Diencephalon (tissue), 1 donor: ENCODE data around the gene DNAJA4. TPM values are rescaled to one million over a fixed set of nuclear protein-coding genes. Genes with fewer than 3 reads are reported as not detected.

Experiments used
- small RNA-seq: library from RNA; depleted of rRNA; stranded (forward); fragments of <200 nt; gene quantifications from one replicate; pipeline ENCODE3, GENCODE V24; 2014
- total RNA-seq: library from RNA; depleted of rRNA; stranded (reverse); fragments of >200 nt; gene quantifications from one replicate; pipeline ENCODE4 v1.2.3, GENCODE V29; 2014

DNAJA4 gene
- 42.7 TPM for total RNA-seq

DNA sequence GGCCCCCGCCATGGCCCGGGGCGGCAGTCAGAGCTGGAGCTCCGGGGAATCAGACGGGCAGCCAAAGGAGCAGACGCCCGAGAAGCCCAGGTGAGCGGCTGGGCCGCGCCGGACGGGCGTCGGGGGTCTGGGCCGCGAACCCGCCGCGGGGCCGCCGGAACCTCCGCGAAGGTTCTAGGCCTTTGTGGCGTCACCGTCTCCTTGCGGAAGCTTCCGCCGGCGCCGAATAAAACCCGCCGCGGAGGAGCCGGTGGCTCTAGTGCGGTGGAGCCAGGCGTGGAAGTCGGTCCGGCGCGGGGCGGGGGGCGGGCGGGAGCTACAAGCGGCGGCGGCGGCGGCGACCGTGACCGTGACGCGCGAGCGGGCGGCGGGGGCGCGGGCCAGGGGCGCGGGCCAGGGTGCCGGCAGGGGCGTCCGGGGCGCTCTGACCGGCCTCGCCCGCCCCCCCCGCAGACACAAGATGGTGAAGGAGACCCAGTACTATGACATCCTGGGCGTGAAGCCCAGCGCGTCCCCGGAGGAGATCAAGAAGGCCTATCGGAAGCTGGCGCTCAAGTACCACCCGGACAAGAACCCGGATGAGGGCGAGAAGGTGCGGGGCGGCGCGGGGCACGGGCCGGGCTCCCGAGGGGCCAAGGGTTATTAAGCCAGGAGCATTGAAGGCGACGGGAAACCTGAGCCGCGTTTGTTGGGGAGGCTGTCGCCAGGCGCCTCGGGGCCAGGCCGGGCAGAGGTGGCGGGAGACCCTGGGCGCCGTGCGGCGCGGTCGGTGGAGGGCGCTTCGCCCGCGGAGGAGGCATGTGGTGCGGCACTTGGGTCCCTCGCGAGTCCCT, at the start of gene DNAJA4:
DNAJA4 (plus strand) TSS at position 259 of the 833 bp plus-strand sequence; CDS start at position 461, 202 bp downstream.

DNA sequence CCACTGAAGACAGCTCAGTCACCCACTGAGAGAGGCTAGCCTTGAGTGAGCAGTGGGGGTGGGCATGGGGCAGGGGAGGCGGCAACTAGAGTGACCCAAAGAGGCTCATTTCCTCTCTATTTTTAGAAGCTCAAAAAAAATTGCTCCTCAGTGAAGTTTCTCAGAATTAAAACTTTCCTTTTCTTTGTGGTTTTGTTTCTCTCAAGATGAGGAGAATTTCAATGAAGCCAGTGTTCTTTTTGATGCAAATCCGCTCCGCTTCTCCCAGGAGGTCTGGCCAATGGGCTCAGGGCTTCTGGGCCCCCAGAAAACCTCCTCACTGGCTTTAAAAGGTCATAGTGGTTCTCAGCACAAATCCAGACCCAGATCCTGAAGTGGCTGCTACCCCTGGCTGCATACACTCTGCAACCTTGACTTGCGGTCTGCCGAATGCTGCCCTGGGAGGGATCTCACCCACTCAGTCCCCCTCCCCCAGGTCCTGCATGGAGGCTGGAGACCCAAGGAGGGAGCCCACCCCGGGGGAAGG, 29.8 kb upstream of the DNAJA4 start, which contains the start of gene ACSBG1:
ACSBG1 (minus strand) TSS at position 51 of the 526 bp plus-strand sequence. CDS start 64 bp downstream, outside the sequence.

DNA sequence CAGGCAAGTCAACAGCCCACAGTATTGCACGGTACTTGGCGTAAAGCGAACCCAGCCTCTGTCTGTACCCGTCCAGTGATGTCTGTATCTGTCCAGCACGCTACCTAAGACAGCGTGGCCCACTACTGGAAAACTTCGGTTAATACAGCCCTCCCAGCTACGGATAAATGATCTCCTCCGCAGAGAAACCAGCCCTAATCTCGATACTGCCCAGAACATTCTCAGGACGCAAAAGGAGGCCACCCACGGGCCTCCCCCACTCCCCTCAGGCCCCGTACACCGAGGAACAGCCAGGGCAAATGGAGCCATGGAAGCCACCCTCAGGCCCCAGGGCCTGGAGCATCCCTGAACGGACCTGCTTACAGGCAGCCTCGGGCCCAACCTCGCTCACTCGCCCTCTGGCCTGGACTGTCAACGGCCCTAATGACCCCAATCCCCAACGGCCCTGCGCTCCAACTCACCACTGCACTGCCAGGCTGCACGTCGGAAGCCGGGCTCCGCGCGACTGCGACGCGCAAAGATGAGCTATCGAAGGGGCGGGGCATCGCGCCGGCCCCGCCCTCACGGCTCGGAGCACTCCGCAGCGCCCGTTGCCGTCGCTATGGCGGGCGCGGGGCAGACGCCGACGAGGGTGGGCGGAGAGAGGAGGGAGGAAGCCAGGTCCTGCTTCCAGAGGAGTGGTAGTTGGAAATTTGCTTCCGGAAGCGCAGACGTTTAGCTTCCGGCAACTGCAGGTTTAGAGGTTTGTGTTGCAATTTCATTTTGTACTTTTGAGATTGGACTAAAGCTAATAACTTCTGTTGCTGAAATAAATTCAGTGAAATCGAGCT, 35.0 kb downstream of the DNAJA4 start, which contains the start of gene SKIC8:
SKIC8 (minus strand) TSS at position 509 of the 830 bp plus-strand sequence. CDS start 3,923 bp downstream, outside the sequence.

Small RNA genes within 50 kb of the gene (small RNA-seq; reads per million reads assigned to genes)
- not detected for gene AC090607.5

Other genes starting within 250 kb of the DNAJA4 start
- 17.1 TPM for gene TBC1D2B, start 186.9 kb upstream of the DNAJA4 start, total RNA-seq
- not detected for gene SH2D7, start 172.0 kb upstream of the DNAJA4 start, total RNA-seq
- gene CIB2, start 133.1 kb upstream of the DNAJA4 start, total RNA-seq, result 41.5 TPM
- gene IDH3A, start 115.2 kb upstream of the DNAJA4 start, total RNA-seq, result 71.5 TPM
- gene ACSBG1, start 30.0 kb upstream of the DNAJA4 start, total RNA-seq, result 9.9 TPM
- 61.1 TPM for gene SKIC8, start 35.0 kb downstream of the DNAJA4 start, total RNA-seq
- gene CRABP1, start 75.8 kb downstream of the DNAJA4 start, total RNA-seq, result 37.6 TPM
- 73.6 TPM for gene IREB2, start 173.7 kb downstream of the DNAJA4 start, total RNA-seq
- 0.92 TPM for gene HYKK, start 243.0 kb downstream of the DNAJA4 start, total RNA-seq